Ishikawa (cell line): ENCODE measurements around the gene SF3B2.

Experiments
- CEBPB ChIP-seq: IDR thresholded peaks from 2 replicates; pipeline ENCODE4 v1.6.1; 2012
- CREB1 ChIP-seq: IDR thresholded peaks from 2 replicates; pipeline ENCODE4 v1.6.1; 2012; ENCODE audit warnings: low read depth
- EGR1 ChIP-seq: IDR thresholded peaks from 2 replicates; pipeline ENCODE4 v1.6.1; 2012
- EP300 ChIP-seq: IDR thresholded peaks from 2 replicates; pipeline ENCODE4 v1.6.1; 2012; ENCODE audit warnings: borderline replicate concordance
- FOXM1 ChIP-seq: IDR thresholded peaks from 2 replicates; pipeline ENCODE4 v1.6.1; 2012; ENCODE audit warnings: low read depth, borderline replicate concordance
- MAX ChIP-seq: IDR thresholded peaks from 2 replicates; pipeline ENCODE4 v1.6.1; 2012
- NFIC ChIP-seq: IDR thresholded peaks from 2 replicates; pipeline ENCODE4 v1.6.1; 2012
- RAD21 ChIP-seq: IDR thresholded peaks from 2 replicates; pipeline ENCODE4 v1.6.1; 2012; ENCODE audit warnings: low read depth
- REST ChIP-seq: IDR thresholded peaks from 2 replicates; pipeline ENCODE4 v1.6.1; 2012; ENCODE audit warnings: low read depth, mild to moderate bottlenecking
- TAF1 ChIP-seq: IDR thresholded peaks from 2 replicates; pipeline ENCODE4 v1.6.1; 2012; ENCODE audit warnings: low read depth, mild to moderate bottlenecking
- TCF12 ChIP-seq: IDR thresholded peaks from 2 replicates; pipeline ENCODE4 v1.6.1; 2012; ENCODE audit warnings: low read depth
- TEAD4 ChIP-seq: IDR thresholded peaks from 2 replicates; pipeline ENCODE4 v1.6.1; 2012
- USF1 ChIP-seq: IDR thresholded peaks from 2 replicates; pipeline ENCODE4 v1.6.1; 2012
- YY1 ChIP-seq: IDR thresholded peaks from 2 replicates; pipeline ENCODE4 v1.6.1; 2012; ENCODE audit warnings: low read depth
- ZBTB7A ChIP-seq: IDR thresholded peaks from 2 replicates; pipeline ENCODE4 v1.6.1; 2012; ENCODE audit warnings: low read depth

The SF3B2 gene

GRCh38 chr11:66084821-66085475 is 32.8 kb downstream of the SF3B2 start:
- TF ChIP-seq RAD21 (no peak), TEAD4 (no peak), ZBTB7A (no peak), FOXM1 (no peak), NFIC (no peak), CREB1 (no peak), REST (no peak), EP300 (no peak), USF1 (no peak), CEBPB (no peak), TAF1 (no peak), TCF12 (no peak), MAX (no peak), YY1 (no peak), EGR1 (no peak)

- TF ChIP-seq FOXM1 (no peak), EGR1 (no peak), ZBTB7A (no peak), CREB1 (no peak), CEBPB (no peak), USF1 (no peak), RAD21 (no peak), REST (no peak), TCF12 (no peak), EP300 (no peak), TEAD4 (no peak), YY1 (no peak)
Observed at GRCh38 chr11:66087148-66087908, 35.2 kb downstream of the SF3B2 start.

- TF ChIP-seq MAX (no peak), CREB1 (no peak), EP300 (no peak), CEBPB (no peak), FOXM1 (no peak), ZBTB7A (no peak), YY1 (no peak), TCF12 (no peak), USF1 (no peak), RAD21 (no peak), EGR1 (no peak), TAF1 (no peak), TEAD4 (no peak), NFIC (no peak)
Observed at GRCh38 chr11:66089067-66089466, 36.9 kb downstream of the SF3B2 start.

- TF ChIP-seq REST (no peak), TEAD4 (no peak), EP300 (no peak), NFIC (no peak), CREB1 (no peak), YY1 (no peak), TCF12 (no peak), MAX (no peak), FOXM1 (no peak), RAD21 (no peak), CEBPB (no peak), EGR1 (no peak), ZBTB7A (no peak), USF1 (no peak)
Observed at GRCh38 chr11:66090288-66090687, 38.1 kb downstream of the SF3B2 start.
